Left lung (tissue), 10 donors: Measurements from ENCODE around the gene BMP2K. TPM values are rescaled to one million over a fixed set of nuclear protein-coding genes. Genes with fewer than 3 reads are reported as not detected.

Experiments
- ATAC-seq: fragments of 200-7000 bp; cut with Tn5 transposase; one replicate; pipeline ENCODE4 v1.9.1; 2020; ENCODE audit warnings: moderate library complexity
- DNase-seq, 4 donors: peaks; one replicate each; pipeline ENCODE4 v3.0.0-alpha.2; 2013 to 2020
- H3K27ac ChIP-seq, 2 donors: fragments of 200-600 bp; sonication (generic) in 1 of 2; one replicate each; pipeline versions ENCODE4 v1.5.0 to v1.8.0; 2020 to 2021
- H3K27me3 ChIP-seq, 2 donors: fragments of 200-600 bp; sonication (generic) in 1 of 2; one replicate each; pipeline versions ENCODE4 v1.5.0 to v1.8.0; 2020 to 2021
- H3K36me3 ChIP-seq, 2 donors: fragments of 200-600 bp; sonication (generic) in 1 of 2; one replicate each; pipeline versions ENCODE4 v1.5.0 to v1.8.0; 2020 to 2021
- H3K4me1 ChIP-seq, 2 donors: fragments of 200-600 bp; one replicate each; pipeline ENCODE4 v1.8.0; 2021
- H3K4me3 ChIP-seq, 2 donors: fragments of 200-600 bp; sonication (generic) in 1 of 2; one replicate each; pipeline versions ENCODE4 v1.5.0 to v1.8.0; 2020 to 2021; ENCODE audit warnings: mild to moderate bottlenecking in 1 of 2
- H3K9me3 ChIP-seq, 2 donors: fragments of 200-600 bp; sonication (generic) in 1 of 2; one replicate each; pipeline versions ENCODE4 v1.5.0 to v1.8.0; 2020 to 2021
- CTCF ChIP-seq, 2 donors: fragments of 200-600 bp; sonication (generic) in 1 of 2; IDR thresholded peaks; one replicate each; pipeline versions ENCODE4 v1.5.0 to v1.8.0; 2021; ENCODE audit warnings: antibody characterized with exemption in 2 of 2
- intact Hi-C, 2 donors: fragments of 100-400 bp; cut with DNase I; formaldehyde crosslinking; loops; one replicate each; pipeline versions ENCODE4 v1.11.2 to v1.14.2; 2022
- polyA plus RNA-seq, 6 donors: library from polyadenylated mRNA; unstranded; fragments of 120-200 nt; gene quantifications; one replicate each; pipeline ENCODE4 v1.2.1, GENCODE V29; 2013; ENCODE audit not compliant: insufficient read length in 6 of 6
- total RNA-seq, 2 donors: library from RNA; stranded (reverse); fragmentation: NEBNext Ultra II Directional; extraction: Animal tissue kit (Norgen Biotek cat#: 25700); gene quantifications; one replicate each; pipeline ENCODE4 v1.2.1, GENCODE V29; 2021
- donor health status: DM: no; HTN: yes; CAD: no.
- donor health status: DM: no; HTN: no; CAD: no.

BMP2K gene
- total and polyA plus RNA-seq, 8 donors: 23.2 to 67.0 (median 27.1) TPM

GRCh38 chr4:78756137-78756536 is 20.0 kb upstream of the BMP2K start:
- no peaks in the 10 kb centered on the region for H3K4me1 ChIP-seq
- no peaks in the 10 kb centered on the region for H3K36me3 ChIP-seq
- no peaks in the 10 kb centered on the region for H3K27me3 ChIP-seq
- intact Hi-C loops: no loop called here
- DNase-seq (no peak), ATAC-seq (no peak)
- H3K4me3 ChIP-seq: no peak overlapping the region
- H3K27ac ChIP-seq: no peak overlapping the region
- TF ChIP-seq CTCF (IDR thresholded peaks at IDR 0.05): no peak
- H3K9me3 ChIP-seq: no peaks in the 10 kb centered on the region

- no peak for TF ChIP-seq CTCF (IDR thresholded peaks at IDR 0.05)
- no peak for DNase-seq
- intact Hi-C loops: no loop called here
- H3K4me1 ChIP-seq: no peaks in the 10 kb centered on the region
- no peaks in the 10 kb centered on the region for H3K36me3 ChIP-seq
- H3K27me3 ChIP-seq: no peaks in the 10 kb centered on the region
- no peak overlapping the region for H3K4me3 ChIP-seq
- ATAC-seq: no peak
- H3K9me3 ChIP-seq: no peaks in the 10 kb centered on the region
- H3K27ac ChIP-seq: no peak overlapping the region
Observed at GRCh38 chr4:78756776-78757175, 19.4 kb upstream of the BMP2K start.

GRCh38 chr4:78757574-78757973 is 18.6 kb upstream of the BMP2K start:
- Histone ChIP-seq H3K36me3 (no peaks in the 10 kb centered on the region), H3K27me3 (no peaks in the 10 kb centered on the region), H3K27ac (no peak overlapping the region), H3K4me1 (no peaks in the 10 kb centered on the region), H3K4me3 (no peak overlapping the region), H3K9me3 (no peaks in the 10 kb centered on the region)
- no peak for DNase-seq
- intact Hi-C loops: no loop called here
- no peak for ATAC-seq
- TF ChIP-seq CTCF (IDR thresholded peaks at IDR 0.05): no peak

- intact Hi-C loops: no loop called here
- no peaks in the 10 kb centered on the region for H3K9me3 ChIP-seq
- H3K4me1 ChIP-seq: no peaks in the 10 kb centered on the region
- TF ChIP-seq CTCF (IDR thresholded peaks at IDR 0.05): no peak
- no peak overlapping the region for H3K4me3 ChIP-seq
- DNase-seq: no peak
- no peaks in the 10 kb centered on the region for H3K36me3 ChIP-seq
- no peak overlapping the region for H3K27ac ChIP-seq
- H3K27me3 ChIP-seq: no peaks in the 10 kb centered on the region
- ATAC-seq: no peak
Observed at GRCh38 chr4:78758085-78758484, 18.1 kb upstream of the BMP2K start.

GRCh38 chr4:78762529-78762928 is 13.6 kb upstream of the BMP2K start:
- H3K4me3 ChIP-seq: no peak overlapping the region
- ATAC-seq (no peak), DNase-seq (no peak)
- no peaks in the 10 kb centered on the region for H3K4me1 ChIP-seq
- intact Hi-C loops: no loop called here
- no peaks in the 10 kb centered on the region for H3K9me3 ChIP-seq
- H3K27me3 ChIP-seq: no peaks in the 10 kb centered on the region
- no peak overlapping the region for H3K27ac ChIP-seq
- TF ChIP-seq CTCF (IDR thresholded peaks at IDR 0.05): no peak
- no peaks in the 10 kb centered on the region for H3K36me3 ChIP-seq
